Epithelial cell of esophagus (primary cell): ENCODE results near the gene ARL9.
A peak's percentile ranks its signal among the peaks of the same experiment; 100 is the strongest.

Experiments
- DNase-seq: peaks from one replicate; pipeline ENCODE4 v3.0.0; 2010; ENCODE audit warnings: low read depth
- H3K4me3 ChIP-seq: 2 replicates; pipeline ENCODE4 v1.5.1; 2011; ENCODE audit warnings: mild to moderate bottlenecking, low read length, control low read depth
- CTCF ChIP-seq: IDR thresholded peaks from 2 replicates; pipeline ENCODE4 v1.5.1; 2011; ENCODE audit warnings: low read depth, mild to moderate bottlenecking, low read length, control low read depth, inconsistent platforms; ENCODE audit not compliant: insufficient read depth; ENCODE audit errors: missing control alignments

ARL9 gene

DNA sequence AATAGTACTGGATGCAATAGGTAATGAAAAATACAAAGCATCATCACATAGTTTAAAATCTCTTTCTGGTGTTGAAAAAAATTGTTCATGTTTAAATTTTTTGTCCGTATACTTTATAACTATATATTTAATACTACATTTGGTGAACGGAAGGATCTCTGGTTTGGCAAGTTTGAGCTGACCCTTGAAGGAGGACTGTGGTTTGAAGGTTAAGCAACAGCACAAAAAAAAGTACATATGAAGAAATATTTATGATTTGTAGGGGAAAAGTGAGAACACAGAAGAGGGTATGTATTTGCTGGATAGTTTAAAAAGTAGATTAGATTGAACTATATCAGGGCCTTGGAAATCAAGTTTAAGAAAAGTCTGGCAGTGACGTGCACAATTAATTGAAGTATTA lies 24.9 kb upstream of the ARL9 start:
- no peak overlapping the region for H3K4me3 ChIP-seq
- no peak for DNase-seq
- TF ChIP-seq CTCF, result no peak

DNA sequence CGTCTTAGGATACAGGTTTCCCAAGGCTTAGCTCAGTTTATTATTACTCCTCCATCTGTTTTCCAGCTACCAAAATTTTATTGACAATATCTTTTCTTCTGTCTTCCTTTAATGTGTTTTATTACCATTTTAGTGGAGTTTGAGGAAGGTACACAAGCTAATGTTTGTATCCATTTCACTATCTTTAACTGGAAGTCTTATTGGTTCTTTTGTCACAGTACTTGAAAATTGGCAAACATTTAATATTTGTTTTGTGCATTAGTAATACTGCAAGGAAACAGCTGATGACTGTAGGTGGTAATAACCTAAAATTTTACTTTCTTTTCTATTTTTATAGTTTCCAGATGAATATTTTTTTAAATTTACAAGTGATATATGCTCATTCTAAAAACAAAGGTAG lies 9.3 kb upstream of the ARL9 start:
- no peak for DNase-seq
- H3K4me3 ChIP-seq, result no peak overlapping the region
- no peak for TF ChIP-seq CTCF

DNA sequence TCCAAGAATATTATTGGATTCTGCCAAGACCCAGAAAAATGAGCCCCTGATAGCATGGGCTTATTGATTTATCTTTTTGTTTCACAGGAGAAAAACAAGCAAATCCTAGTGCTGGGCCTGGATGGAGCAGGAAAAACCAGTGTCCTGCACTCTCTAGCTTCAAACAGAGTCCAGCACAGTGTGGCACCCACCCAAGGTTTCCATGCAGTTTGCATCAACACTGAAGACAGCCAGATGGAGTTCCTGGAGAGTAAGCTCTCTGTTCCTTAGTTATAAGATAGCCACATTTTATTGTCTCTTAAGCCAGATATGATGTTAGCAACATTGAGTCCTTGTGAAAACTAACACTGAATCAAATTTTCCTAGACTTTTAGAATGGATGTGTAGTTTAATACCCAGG lies 5.5 kb downstream of the ARL9 start:
- no peak for TF ChIP-seq CTCF
- H3K4me3 ChIP-seq, result no peak overlapping the region
- no peak for DNase-seq

- H3K4me3 ChIP-seq, result no peak overlapping the region
- TF ChIP-seq CTCF, result no peak
- peak; percentile 58 for DNase-seq
Observed at GRCh38 chr4:56512166-56512565, 6.6 kb downstream of the ARL9 start.

DNA sequence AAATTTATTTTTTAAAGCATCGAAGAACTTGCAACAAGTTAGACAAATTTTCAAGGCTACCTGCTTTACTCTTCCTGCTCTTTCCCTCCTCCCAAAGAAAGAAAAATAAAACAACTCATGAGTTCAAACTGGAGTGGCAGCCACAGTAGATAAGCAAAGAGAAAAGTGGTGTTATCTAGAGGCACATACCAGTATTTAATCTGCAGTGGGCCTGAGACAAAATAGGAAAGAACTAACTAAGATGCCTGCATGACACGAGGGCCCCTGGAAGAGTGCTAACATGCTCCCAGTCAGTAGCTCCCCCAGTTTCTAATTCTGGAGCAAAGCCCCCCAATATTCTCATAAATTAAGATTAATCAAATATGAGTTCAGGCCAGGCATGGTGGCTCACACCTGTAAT lies 7.9 kb downstream of the ARL9 start:
- no peak overlapping the region for H3K4me3 ChIP-seq
- no peak for TF ChIP-seq CTCF
- no peak for DNase-seq

GRCh38 chr4:56530269-56531148 lies 24.9 kb downstream of the ARL9 start:
- peak; percentile 75 for DNase-seq
- H3K4me3 ChIP-seq, result peak overlapping the region; percentile 73
- no peak for TF ChIP-seq CTCF
